GM06990 (cell line): ENCODE results near the gene TRAF3IP1.
"Not testable (repeated sequence)": the region's sequence is repeated elsewhere in the genome, so short reads cannot be mapped to it uniquely, and the experiment has no call there.

Experiments
- DNase-seq: peaks from one replicate; pipeline ENCODE4 v3.0.0-alpha.2; 2011; ENCODE audit not compliant: insufficient read length; ENCODE audit errors: extremely low read depth
- H3K27me3 ChIP-seq: replicated peaks from 2 replicates; pipeline ENCODE4 v1.6.0; 2011; ENCODE audit warnings: low read length; ENCODE audit not compliant: control insufficient read depth, insufficient read depth
- H3K36me3 ChIP-seq: 2 replicates; pipeline ENCODE4 v1.5.1; 2011; ENCODE audit warnings: low read length; ENCODE audit not compliant: control insufficient read depth, insufficient read depth
- H3K4me3 ChIP-seq: replicated peaks from 2 replicates; pipeline ENCODE4 v1.5.1; 2011; ENCODE audit warnings: low read depth, mild to moderate bottlenecking, control low read depth, low read length
- TF ChIP-seq, protein P1 (sequence below): IDR thresholded peaks from 2 replicates; pipeline ENCODE4 v1.5.1; 2011; ENCODE audit warnings: low read length, control low read depth, mild to moderate bottlenecking, inconsistent platforms; ENCODE audit not compliant: insufficient read depth, poor library complexity, severe bottlenecking

The TRAF3IP1 gene

GRCh38 chr2:238305092-238305862, 15.0 kb upstream of the TRAF3IP1 start:
- no peaks in the 10 kb centered on the region for H3K27me3 ChIP-seq
- H3K36me3 ChIP-seq: no peaks in the 10 kb centered on the region
- TF ChIP-seq, protein P1, sequence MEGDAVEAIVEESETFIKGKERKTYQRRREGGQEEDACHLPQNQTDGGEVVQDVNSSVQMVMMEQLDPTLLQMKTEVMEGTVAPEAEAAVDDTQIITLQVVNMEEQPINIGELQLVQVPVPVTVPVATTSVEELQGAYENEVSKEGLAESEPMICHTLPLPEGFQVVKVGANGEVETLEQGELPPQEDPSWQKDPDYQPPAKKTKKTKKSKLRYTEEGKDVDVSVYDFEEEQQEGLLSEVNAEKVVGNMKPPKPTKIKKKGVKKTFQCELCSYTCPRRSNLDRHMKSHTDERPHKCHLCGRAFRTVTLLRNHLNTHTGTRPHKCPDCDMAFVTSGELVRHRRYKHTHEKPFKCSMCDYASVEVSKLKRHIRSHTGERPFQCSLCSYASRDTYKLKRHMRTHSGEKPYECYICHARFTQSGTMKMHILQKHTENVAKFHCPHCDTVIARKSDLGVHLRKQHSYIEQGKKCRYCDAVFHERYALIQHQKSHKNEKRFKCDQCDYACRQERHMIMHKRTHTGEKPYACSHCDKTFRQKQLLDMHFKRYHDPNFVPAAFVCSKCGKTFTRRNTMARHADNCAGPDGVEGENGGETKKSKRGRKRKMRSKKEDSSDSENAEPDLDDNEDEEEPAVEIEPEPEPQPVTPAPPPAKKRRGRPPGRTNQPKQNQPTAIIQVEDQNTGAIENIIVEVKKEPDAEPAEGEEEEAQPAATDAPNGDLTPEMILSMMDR: peak; percentile 41
- no peak for DNase-seq
- H3K4me3 ChIP-seq: no peak overlapping the region

DNA sequence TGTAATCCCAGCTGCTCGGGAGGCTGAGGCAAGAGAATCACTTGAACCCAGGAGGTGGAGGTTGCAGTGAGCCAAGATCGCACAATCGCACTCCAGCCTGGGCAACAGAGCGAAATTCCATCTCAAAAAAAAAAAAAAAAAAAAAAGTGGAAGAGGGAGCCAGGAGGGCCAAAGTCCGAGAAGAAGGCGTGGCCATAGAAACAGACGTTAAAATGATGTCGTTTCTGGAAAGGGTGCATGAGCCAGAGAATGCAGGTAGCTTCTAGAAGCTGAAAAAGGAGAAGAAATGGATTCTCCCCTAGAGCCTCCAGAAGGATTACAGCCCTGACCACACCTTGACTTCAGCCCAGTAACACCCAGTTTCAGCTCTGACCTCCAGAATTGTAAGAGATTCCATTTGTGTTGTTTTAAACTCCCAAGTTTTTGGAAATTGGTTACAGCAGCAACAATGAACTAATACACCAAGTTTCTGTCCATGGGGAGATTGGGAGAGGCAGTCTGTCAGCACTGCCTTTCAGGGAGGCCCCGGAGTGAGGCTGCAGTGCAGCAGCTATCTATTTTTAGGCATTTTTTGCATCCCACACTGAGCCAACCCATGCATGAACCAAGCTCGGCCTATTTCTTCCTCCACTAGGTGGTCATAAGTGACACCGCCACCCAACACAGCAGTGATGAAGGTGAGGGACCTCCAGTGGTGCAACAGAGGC, 14.2 kb upstream of the TRAF3IP1 start:
- Histone ChIP-seq H3K36me3 (no peaks in the 10 kb centered on the region), H3K27me3 (no peaks in the 10 kb centered on the region), H3K4me3 (no peak overlapping the region)
- no peak for DNase-seq
- TF ChIP-seq, protein P1: no peak

- no peak overlapping the region for H3K4me3 ChIP-seq
- TF ChIP-seq, protein P1: no peak
- DNase-seq: no peak
- H3K27me3 ChIP-seq: no peaks in the 10 kb centered on the region
- H3K36me3 ChIP-seq: no peaks in the 10 kb centered on the region
These were observed 13.7 kb upstream of the TRAF3IP1 start for GRCh38 chr2:238306672-238306998.

DNA sequence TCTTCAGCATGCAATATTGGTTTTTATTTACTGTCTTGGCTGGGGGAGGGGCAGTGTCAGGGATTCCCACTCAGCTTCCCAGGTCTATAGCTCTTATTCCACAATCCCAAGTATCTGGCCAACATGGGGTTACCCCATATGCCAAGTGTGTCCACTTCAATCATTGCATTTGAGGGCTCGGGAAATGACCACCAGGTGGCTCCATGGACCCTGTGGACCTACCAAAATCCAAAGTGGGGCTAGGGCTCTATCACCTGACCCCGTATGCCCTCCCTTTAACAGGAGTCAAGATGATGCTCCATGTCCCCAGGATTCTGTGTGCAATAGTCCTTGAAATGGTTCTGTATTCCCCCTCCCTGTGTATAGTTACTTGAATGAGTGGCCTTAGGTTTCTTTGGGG, 12.1 kb upstream of the TRAF3IP1 start:
- TF ChIP-seq, protein P1: peak; percentile 40
- H3K4me3 ChIP-seq: no peak overlapping the region
- no peaks in the 10 kb centered on the region for H3K36me3 ChIP-seq
- H3K27me3 ChIP-seq: no peaks in the 10 kb centered on the region
- no peak for DNase-seq

DNA sequence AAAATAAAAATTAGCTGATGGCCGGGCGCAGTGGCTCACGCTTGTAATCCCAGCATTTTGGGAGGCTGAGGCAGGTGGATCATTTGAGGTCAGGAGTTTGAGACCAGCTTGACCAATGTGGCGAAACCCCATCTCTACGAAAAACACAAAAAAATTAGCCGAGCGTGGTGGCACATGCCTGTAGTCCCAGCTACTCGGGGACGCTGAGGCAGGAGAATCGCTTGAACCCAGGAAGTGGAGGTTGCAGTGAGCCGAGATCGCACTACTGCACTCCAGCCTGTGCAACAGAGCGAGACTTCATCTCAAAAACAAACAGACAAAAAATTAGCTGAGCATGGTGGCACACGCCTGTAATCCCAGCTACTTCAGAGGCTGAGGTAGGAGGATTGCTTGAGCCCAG, 9.6 kb upstream of the TRAF3IP1 start:
- not testable (repeated sequence) for DNase-seq, H3K27me3 ChIP-seq

DNA sequence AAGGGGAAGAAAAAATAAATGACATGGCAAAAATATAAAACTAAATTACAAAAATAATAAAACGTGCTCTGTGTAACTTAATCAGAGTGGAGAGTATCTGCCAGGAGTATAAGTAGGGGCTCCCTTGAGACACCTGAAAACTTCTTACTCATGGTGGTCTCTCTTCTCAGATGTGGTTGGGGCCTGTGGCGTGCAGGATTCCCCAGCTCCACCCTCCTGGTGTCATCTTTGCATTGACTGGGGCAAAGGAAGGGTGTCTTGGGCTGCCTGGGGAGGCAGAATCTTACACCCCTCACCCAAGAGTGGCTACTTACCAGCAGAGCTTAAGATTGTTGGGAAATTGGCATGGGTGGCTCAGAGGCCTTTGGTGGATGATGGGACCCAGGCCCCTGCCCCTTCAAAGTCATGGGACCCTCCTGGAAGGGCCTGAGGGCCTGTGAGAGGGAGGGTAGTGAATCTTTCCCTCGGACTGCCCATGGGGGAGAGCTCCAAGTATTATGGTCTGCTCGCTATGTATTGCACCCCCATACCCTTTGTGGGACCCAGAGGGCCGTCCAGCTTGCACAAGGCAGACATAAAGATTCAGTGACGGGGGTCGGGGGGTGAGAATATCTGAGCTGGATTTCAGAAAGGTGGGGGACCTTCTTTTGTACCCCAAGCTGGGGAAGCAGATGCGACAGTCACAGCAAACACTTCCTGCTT, 6.9 kb upstream of the TRAF3IP1 start:
- TF ChIP-seq, protein P1: no peak
- no peak for DNase-seq
- Histone ChIP-seq H3K36me3 (no peaks in the 10 kb centered on the region), H3K4me3 (no peak overlapping the region), H3K27me3 (no peaks in the 10 kb centered on the region)

More for the DNA sequence above, 9.6 kb upstream of the TRAF3IP1 start:
- not testable (repeated sequence) for H3K36me3 ChIP-seq, H3K4me3 ChIP-seq
